22Rv1 (cell line): Measurements from ENCODE around the gene MCU.

Experiments used
- CTCF ChIP-seq: fragments of 450-650 bp; IDR thresholded peaks from 2 replicates; pipeline ENCODE4 v1.5.1; 2017; ENCODE audit warnings: mild to moderate bottlenecking
- ZFX ChIP-seq: fragments of 450-650 bp; IDR thresholded peaks from 2 replicates; pipeline ENCODE4 v1.6.1; 2017; ENCODE audit warnings: antibody characterized with exemption, borderline replicate concordance

DNA sequence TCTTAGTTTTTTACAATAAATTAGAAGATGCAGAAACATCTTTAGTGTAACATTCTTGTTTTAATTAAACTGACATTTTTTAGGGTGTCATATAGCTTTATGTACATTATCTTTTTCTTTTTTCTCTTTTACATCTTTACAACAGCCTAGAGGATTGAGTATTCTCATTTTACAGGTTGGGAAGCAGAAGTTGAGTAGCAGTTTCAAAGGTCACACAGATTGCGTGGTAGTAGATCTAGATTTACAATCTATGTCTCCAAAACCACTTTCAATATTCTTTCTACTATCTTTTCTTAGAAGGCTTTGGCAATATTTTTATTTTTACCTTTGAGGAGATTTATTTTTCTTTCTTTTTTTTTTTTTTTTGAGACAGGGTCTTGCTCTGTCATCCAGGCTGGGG, 18.7 kb upstream of the MCU start:
- no peak for TF ChIP-seq CTCF
- no peak for TF ChIP-seq ZFX
